Measurements from ENCODE around the gene C6orf47. TPM values are rescaled to one million over a fixed set of nuclear protein-coding genes. Genes with fewer than 3 reads are reported as not detected.

Gene C6orf47
- total and polyA plus RNA-seq, 2 of the 13 experiments (the other 11 are each of a cell fraction or from before 2014, with no cell fraction given) = 1.7 to 18.1 TPM

GRCh38 chr6:31665501-31666336 is 5.1 kb upstream of the C6orf47 start, which contains the start of gene CSNK2B (continued):
- TF ChIP-seq CHD2 (IDR thresholded peaks at IDR 0.05; ENCODE audit: low read depth, low read length) = peak; percentile 12; the same call in 1 of the 2 replicates
- TF ChIP-seq RXRA (CRISPR knock-in tag; IDR thresholded peaks at IDR 0.05) = peak; percentile 73; the same call in 1 of the 2 replicates
- TF ChIP-seq, protein P1, sequence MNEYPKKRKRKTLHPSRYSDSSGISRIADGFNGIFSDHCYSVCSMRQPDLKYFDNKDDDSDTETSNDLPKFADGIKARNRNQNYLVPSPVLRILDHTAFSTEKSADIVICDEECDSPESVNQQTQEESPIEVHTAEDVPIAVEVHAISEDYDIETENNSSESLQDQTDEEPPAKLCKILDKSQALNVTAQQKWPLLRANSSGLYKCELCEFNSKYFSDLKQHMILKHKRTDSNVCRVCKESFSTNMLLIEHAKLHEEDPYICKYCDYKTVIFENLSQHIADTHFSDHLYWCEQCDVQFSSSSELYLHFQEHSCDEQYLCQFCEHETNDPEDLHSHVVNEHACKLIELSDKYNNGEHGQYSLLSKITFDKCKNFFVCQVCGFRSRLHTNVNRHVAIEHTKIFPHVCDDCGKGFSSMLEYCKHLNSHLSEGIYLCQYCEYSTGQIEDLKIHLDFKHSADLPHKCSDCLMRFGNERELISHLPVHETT (CRISPR knock-in tag; conservative IDR thresholded peaks at IDR 0.05) = 0 out of 2 replicates have a peak, but pooled peaks have one; percentile 62
- TF ChIP-seq ZNF552 (CRISPR knock-in tag; IDR thresholded peaks at IDR 0.05; ENCODE audit: borderline replicate concordance) = no peak
- no peak for TF ChIP-seq ZNF367 (CRISPR knock-in tag; IDR thresholded peaks at IDR 0.05; ENCODE audit: borderline replicate concordance)
- TF ChIP-seq ZNF839 (CRISPR knock-in tag; IDR thresholded peaks at IDR 0.05; ENCODE audit: borderline replicate concordance) = peak; percentile 77; the same call in 1 of the 2 replicates
- TF ChIP-seq MED13 (CRISPR knock-in tag; IDR thresholded peaks at IDR 0.05) = no peak; the same call in 1 of the 2 replicates
- TF ChIP-seq, protein P2, sequence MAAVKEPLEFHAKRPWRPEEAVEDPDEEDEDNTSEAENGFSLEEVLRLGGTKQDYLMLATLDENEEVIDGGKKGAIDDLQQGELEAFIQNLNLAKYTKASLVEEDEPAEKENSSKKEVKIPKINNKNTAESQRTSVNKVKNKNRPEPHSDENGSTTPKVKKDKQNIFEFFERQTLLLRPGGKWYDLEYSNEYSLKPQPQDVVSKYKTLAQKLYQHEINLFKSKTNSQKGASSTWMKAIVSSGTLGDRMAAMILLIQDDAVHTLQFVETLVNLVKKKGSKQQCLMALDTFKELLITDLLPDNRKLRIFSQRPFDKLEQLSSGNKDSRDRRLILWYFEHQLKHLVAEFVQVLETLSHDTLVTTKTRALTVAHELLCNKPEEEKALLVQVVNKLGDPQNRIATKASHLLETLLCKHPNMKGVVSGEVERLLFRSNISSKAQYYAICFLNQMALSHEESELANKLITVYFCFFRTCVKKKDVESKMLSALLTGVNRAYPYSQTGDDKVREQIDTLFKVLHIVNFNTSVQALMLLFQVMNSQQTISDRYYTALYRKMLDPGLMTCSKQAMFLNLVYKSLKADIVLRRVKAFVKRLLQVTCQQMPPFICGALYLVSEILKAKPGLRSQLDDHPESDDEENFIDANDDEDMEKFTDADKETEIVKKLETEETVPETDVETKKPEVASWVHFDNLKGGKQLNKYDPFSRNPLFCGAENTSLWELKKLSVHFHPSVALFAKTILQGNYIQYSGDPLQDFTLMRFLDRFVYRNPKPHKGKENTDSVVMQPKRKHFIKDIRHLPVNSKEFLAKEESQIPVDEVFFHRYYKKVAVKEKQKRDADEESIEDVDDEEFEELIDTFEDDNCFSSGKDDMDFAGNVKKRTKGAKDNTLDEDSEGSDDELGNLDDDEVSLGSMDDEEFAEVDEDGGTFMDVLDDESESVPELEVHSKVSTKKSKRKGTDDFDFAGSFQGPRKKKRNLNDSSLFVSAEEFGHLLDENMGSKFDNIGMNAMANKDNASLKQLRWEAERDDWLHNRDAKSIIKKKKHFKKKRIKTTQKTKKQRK (IDR thresholded peaks at IDR 0.05; ENCODE audit: low read length) = no peak
- no peak for TF ChIP-seq ZNF251 (CRISPR knock-in tag; IDR thresholded peaks at IDR 0.05)
- TF ChIP-seq DZIP1 (CRISPR knock-in tag; IDR thresholded peaks at IDR 0.05) = peak; percentile 19; the same call in 1 of the 2 replicates
- no peak; the same call in none of the 2 replicates for TF ChIP-seq ZBTB43 (CRISPR knock-in tag; conservative IDR thresholded peaks at IDR 0.05)
- TF ChIP-seq ZSCAN21 (CRISPR knock-in tag; IDR thresholded peaks at IDR 0.05; ENCODE audit: borderline replicate concordance) = no peak
- TF ChIP-seq, protein P3, sequence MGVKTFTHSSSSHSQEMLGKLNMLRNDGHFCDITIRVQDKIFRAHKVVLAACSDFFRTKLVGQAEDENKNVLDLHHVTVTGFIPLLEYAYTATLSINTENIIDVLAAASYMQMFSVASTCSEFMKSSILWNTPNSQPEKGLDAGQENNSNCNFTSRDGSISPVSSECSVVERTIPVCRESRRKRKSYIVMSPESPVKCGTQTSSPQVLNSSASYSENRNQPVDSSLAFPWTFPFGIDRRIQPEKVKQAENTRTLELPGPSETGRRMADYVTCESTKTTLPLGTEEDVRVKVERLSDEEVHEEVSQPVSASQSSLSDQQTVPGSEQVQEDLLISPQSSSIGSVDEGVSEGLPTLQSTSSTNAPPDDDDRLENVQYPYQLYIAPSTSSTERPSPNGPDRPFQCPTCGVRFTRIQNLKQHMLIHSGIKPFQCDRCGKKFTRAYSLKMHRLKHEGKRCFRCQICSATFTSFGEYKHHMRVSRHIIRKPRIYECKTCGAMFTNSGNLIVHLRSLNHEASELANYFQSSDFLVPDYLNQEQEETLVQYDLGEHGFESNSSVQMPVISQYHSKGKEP (CRISPR knock-in tag; IDR thresholded peaks at IDR 0.05) = 0 out of 2 replicates have a peak, but pooled peaks have one; percentile 40
- TF ChIP-seq ZFP82 (CRISPR knock-in tag; IDR thresholded peaks at IDR 0.05; ENCODE audit: borderline replicate concordance) = no peak
- TF ChIP-seq, protein P4, sequence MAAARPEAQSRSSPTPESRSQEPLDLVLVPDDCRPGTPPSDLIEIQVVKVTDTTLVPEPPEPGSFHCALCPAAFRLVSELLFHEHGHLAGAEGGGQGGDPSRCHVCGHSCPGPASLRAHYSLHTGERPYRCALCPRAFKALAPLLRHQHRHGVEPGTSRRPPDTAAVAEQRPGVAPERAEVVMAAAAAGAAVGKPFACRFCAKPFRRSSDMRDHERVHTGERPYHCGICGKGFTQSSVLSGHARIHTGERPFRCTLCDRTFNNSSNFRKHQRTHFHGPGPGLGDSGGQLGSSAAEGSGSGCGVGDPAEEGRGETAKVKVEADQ (CRISPR knock-in tag; IDR thresholded peaks at IDR 0.05; ENCODE audit: borderline replicate concordance) = peak; percentile 5; the same call in 1 of the 2 replicates
- TF ChIP-seq ZSCAN30 (CRISPR knock-in tag; IDR thresholded peaks at IDR 0.05) = no peak

Measured in HepG2 (cell line).